HG03575 (cell line): ENCODE measurements around the gene SMG9.
"Not testable (repeated sequence)": the region's sequence is repeated elsewhere in the genome, so short reads cannot be mapped to it uniquely, and the experiment has no call there.

Source experiments
- ATAC-seq: cut with Tn5 transposase; IDR thresholded peaks from one replicate; pipeline ENCODE4 v1.9.1; 2021; ENCODE audit not compliant: unreplicated experiment, insufficient number of reproducible peaks, low FRiP score; ENCODE audit errors: extremely low read depth

Gene SMG9

DNA sequence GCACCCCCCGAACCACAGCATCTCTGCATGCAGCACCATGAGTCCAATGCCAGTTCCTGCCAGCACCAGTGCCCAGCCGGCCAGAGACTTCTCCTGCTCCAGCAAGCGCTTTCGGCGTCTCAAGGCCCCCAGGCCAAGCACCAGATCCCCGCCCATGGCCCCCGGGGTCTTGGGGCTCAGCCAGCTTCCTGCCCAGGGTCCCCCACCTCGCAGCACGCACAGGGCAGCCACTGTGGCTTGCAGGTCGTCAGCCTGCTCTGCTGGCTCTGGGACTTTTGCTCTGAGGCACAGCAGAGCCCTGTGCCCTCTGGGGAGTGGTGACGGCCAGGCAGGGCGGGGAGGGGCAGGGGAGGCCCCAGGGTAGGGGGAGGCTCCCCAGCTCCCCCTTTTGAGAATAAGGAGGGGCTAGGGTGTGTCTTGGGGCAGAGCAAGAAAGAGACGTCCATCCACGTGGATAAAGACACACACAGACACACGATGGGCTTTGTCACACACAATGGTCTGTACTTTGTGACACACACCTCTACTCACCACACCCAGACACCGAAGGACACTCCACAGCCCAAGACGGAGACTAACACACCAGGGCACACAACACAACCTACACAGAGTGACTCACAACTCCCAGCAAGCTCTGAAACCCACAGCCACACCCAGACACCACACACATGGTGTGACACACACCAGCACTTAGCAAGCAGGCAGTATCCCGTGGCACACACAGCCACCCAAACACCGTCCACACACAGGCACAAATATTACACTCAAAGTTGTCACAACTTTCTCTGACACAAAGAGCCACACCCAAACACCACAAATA is 26.2 kb upstream of the SMG9 start, which contains the start of gene KCNN4:
KCNN4 (minus strand) TSS at position 268 of the 820 bp plus-strand sequence; CDS start at position 156, 112 bp downstream.
- ATAC-seq = no peak

- no peak for ATAC-seq
These were observed 25.1 kb upstream of the SMG9 start for GRCh38 chr19:43779820-43780219.

DNA sequence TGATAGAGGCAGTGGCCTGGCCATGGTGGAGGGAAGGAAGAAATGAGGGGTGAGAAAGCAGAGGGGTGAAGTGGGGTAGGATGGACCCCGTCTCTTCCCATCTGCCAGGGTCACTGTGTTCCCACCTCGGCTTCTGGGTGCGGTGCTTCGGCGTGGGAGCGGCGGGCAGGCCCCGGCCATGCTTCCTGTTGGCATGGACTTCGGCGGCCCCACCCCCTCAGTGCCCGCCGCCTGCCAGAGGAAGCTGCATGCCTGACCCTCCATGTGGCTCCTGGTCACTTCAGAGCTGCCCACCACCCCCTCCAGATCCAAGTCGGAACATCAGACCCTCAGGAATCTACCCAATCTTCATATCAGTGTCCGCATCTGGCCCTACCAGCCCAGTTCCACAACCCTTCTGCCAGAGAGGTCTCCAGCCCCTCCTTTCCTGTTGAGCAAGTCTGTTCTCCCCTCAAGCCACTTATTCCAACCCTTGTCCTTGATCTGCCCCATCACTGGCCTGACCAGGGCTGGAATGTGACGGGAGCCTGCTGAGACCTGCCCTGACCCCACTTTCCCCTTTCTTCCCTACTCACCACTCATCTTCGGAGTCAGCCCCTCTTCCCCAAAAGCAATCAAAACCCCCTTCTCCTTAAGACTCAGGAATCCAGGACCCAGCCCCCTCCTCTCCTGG is 24.5 kb upstream of the SMG9 start:
- ATAC-seq = no peak

DNA sequence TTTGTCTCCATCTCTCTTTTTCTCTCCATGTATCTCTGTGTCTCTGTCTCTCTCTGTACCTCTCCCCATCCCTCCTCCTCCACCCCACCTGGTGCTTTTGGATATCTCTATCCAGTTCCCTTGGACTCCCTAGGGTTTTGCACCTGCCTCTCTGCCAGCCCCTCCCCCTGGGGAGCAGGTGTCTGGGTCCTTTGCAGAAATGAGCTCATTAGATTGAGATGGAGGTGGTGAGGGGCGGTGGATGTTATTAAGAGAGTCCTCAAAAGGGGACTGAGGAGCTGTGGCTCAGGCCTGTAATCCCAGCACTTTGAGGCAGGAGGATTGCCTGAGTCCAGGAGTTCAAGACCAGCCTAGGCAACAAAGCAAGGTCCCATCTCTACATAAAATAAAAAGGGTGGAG is 23.9 kb upstream of the SMG9 start:
- no peak for ATAC-seq

- ATAC-seq = no peak
These were observed 22.5 kb upstream of the SMG9 start for GRCh38 chr19:43777163-43777695.

DNA sequence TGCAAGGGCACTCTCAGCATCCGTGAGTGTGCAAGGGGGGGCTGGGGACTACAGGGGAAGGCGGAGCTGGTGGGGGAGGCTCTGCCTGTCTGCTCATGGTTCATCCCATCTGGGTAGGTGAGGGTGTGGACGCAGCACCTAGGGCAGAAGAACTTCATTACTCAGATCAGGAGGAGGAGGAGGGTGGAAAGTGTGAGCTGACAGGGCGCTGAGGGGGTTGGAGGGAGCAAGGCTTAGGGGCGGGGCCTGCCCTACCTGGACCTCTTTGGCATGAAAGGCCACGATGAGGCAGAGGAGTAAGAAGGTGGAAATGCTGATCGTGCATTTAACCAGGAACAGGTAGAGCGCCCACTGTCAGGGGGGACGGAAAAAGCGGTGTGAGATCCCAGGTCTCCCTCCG is 21.5 kb upstream of the SMG9 start:
- ATAC-seq = no peak

GRCh38 chr19:43775299-43775890 is 20.6 kb upstream of the SMG9 start:
- no peak for ATAC-seq

DNA sequence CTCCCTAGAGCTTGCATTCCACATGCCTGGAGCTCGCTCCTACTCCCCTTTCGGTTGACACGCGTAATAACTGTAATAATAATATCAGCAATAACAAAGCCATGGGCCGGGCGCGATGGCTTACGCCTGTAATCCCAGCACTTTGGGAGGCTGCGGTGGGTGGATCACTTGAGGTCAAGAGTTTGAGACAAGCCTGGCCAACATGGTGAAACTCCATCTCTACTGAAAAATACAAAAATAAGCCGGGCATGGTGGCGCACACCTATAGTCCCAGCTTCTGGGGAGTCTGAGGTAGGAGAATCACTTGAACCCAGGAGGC is 20.1 kb upstream of the SMG9 start:
- ATAC-seq = not testable (repeated sequence)

GRCh38 chr19:43774103-43774939 is 19.6 kb upstream of the SMG9 start:
- ATAC-seq = no peak

- ATAC-seq = no peak
These were observed 19.0 kb upstream of the SMG9 start for GRCh38 chr19:43773725-43774102.

GRCh38 chr19:43769256-43769655 is 14.5 kb upstream of the SMG9 start:
- no peak for ATAC-seq

DNA sequence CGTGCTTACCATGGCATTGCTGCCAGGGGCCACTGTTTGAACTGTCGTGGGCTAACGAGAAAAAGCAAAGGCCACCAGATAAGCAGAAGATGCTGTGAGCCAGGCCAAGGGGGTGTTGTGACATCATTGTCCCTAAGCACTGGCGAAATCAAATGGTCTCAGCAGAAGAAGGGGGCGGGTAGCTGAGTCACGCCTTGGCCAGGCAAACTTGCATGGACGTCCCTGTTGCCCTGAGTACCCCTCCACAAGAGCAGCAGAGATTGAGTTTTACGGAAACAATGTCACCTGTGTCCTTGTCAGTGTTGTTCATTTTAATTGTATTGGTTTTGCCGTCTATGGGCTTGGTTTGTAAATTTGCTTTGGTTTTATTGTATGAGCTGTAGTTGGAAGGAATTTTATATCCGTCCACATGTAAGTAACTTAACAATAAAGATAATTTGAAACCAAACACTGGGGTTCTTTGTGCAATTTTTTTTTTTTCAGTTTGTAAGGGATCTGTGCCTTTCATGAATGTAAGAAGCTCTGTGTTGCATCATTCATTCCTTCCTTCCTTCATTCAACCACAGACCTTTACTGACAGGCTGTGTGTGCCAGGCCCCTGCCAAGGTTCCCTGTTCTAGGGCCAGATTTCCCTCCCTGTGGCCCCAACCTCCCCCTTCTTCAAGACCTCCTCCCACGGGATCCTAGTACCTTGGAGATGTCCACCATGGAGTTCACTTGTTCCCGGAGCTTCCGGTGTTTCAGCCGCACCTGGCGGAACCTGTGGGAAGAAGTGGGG is 13.7 kb upstream of the SMG9 start:
- ATAC-seq = no peak

- ATAC-seq = no peak
These were observed 13.1 kb upstream of the SMG9 start for GRCh38 chr19:43767818-43768217.

- ATAC-seq = no peak
These were observed 12.6 kb upstream of the SMG9 start for GRCh38 chr19:43767316-43767715.

- no peak for ATAC-seq
These were observed 11.9 kb upstream of the SMG9 start for GRCh38 chr19:43766755-43767043.

GRCh38 chr19:43765109-43765876 is 10.5 kb upstream of the SMG9 start:
- no peak for ATAC-seq

GRCh38 chr19:43764684-43765083 is 9.9 kb upstream of the SMG9 start:
- ATAC-seq = not testable (repeated sequence)

DNA sequence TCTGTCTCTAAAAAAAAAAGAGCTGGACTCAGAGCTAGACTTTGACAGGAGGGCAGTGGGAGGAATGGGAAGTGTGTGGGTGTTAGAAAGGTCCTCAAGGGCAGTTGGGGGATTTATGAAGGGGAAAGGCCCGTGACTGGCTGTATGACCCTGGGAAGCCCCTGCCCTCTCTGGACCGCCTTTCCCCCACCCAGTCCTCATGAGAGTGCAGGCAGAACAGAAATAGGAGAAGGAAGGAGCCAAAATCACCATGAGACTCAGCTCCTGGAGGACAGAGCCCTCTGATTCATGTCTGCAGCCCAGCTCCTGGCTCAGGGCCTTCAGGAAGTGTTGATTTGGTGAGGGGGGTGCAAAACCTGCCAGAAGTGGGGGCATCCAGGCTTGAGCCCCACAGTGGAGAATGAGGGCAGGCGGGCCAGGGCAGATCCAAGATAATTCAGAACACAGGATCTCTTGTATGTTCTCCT is 8.7 kb upstream of the SMG9 start:
- ATAC-seq = no peak
